Suprapubic skin (tissue), 4 donors: ENCODE data around the gene MAPRE3.

Experiments used
- EP300 ChIP-seq: sonication (generic); formaldehyde crosslinking; IDR thresholded peaks from one replicate; pipeline ENCODE4 v1.6.1; 2017; ENCODE audit warnings: antibody characterized with exemption
- POLR2A ChIP-seq, 2 donors: fragments of 450-650 bp; IDR thresholded peaks; one replicate each; pipeline ENCODE4 v1.6.1; 2017; ENCODE audit warnings: antibody characterized with exemption in 2 of 2, mild to moderate bottlenecking in 2 of 2, moderate library complexity in 2 of 2
- POLR2AphosphoS5 ChIP-seq, 3 donors: sonication (generic); formaldehyde crosslinking; IDR thresholded peaks; one replicate each; pipeline ENCODE4 v1.6.1; 2017; ENCODE audit warnings: antibody characterized with exemption in 3 of 3
- TF ChIP-seq, protein P1 (sequence below), 2 donors: fragments of 200-600 bp in 1 of 2; fragments of 450-650 bp in 1 of 2; sonication (generic) in 1 of 2; IDR thresholded peaks; one replicate each; pipeline ENCODE4 v1.5.1; 2016 to 2019; ENCODE audit warnings: antibody characterized with exemption in 2 of 2, mild to moderate bottlenecking in 1 of 2, moderate library complexity in 1 of 2

DNA sequence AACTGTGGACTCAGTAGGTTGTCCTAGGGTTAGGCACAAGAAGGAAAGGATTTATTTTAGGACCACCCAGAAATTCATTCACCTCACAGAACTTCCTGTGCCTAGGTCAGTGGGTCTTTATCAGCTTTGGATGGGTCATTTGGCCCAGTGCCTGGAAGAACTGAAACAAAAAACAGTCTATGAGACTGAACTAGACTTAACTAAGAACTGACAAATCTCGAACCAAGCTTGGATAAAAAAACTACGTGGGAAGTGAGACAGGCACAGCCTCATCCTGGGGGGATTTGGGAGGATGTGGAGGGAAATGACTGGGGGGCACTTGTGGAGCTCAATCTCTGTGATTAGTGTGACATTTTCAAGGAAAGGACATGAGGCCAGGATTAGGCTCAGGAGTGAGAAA lies 103.3 kb downstream of the MAPRE3 start:
- TF ChIP-seq POLR2A (IDR thresholded peaks at IDR 0.05) (no peak), EP300 (no peak), POLR2AphosphoS5 (IDR thresholded peaks at IDR 0.05) (no peak)
- TF ChIP-seq, protein P1, sequence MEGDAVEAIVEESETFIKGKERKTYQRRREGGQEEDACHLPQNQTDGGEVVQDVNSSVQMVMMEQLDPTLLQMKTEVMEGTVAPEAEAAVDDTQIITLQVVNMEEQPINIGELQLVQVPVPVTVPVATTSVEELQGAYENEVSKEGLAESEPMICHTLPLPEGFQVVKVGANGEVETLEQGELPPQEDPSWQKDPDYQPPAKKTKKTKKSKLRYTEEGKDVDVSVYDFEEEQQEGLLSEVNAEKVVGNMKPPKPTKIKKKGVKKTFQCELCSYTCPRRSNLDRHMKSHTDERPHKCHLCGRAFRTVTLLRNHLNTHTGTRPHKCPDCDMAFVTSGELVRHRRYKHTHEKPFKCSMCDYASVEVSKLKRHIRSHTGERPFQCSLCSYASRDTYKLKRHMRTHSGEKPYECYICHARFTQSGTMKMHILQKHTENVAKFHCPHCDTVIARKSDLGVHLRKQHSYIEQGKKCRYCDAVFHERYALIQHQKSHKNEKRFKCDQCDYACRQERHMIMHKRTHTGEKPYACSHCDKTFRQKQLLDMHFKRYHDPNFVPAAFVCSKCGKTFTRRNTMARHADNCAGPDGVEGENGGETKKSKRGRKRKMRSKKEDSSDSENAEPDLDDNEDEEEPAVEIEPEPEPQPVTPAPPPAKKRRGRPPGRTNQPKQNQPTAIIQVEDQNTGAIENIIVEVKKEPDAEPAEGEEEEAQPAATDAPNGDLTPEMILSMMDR (IDR thresholded peaks at IDR 0.05) = no peak
